Measurements from ENCODE around the gene CKB. TPM values are rescaled to one million over a fixed set of nuclear protein-coding genes. Genes with fewer than 3 reads are reported as not detected.

The CKB gene
- total and polyA plus RNA-seq, 4 donors, result 9.0 to 32.9 (median 20.4) TPM

GRCh38 chr14:103542605-103543088 lies 20.0 kb upstream of the CKB start:
- H3K4me1 ChIP-seq (ENCODE audit: control insufficient read depth in 4 of 4, insufficient read depth in 4 of 4, low read length in 3 of 4), result peaks cover 0 to 6% (median 0%) of the 10 kb centered on the region in 4 donors
- no peak overlapping the region for H3K27ac ChIP-seq (ENCODE audit: low read depth in 1 of 2, low read length in 2 of 2)
- no peaks in the 10 kb centered on the region for H3K9me3 ChIP-seq (ENCODE audit: control insufficient read depth in 4 of 4, low read length in 3 of 4)
- WGBS, result 29% methylated on average over 18 of the region's 18 CpGs
- DNase-seq (ENCODE audit: low spot score), result no peak
- H3K27me3 ChIP-seq (ENCODE audit: control insufficient read depth in 4 of 4, insufficient read depth in 4 of 4, low read length in 3 of 4), result no peaks in the 10 kb centered on the region
- no peak overlapping the region for H3K4me3 ChIP-seq (ENCODE audit: low read depth in 1 of 3, low read length in 3 of 3)
- TF ChIP-seq RAD21 (IDR thresholded peaks at IDR 0.05) (no peak), HNF4G (IDR thresholded peaks at IDR 0.05) (no peak), EGR1 (IDR thresholded peaks at IDR 0.05; ENCODE audit: low read depth in 2 of 2) (no peak), FOXA2 (IDR thresholded peaks at IDR 0.05) (no peak), NR2F2 (IDR thresholded peaks at IDR 0.05) (no peak), FOXA1 (IDR thresholded peaks at IDR 0.05) (no peak), TAF1 (conservative IDR thresholded peaks at IDR 0.05) (no peak), SP1 (IDR thresholded peaks at IDR 0.05) (no peak), GABPA (IDR thresholded peaks at IDR 0.05 in 1 of 2, conservative IDR thresholded peaks at IDR 0.05 in 1 of 2) (no peak), REST (IDR thresholded peaks at IDR 0.05) (no peak)
- TF ChIP-seq, protein P1, sequence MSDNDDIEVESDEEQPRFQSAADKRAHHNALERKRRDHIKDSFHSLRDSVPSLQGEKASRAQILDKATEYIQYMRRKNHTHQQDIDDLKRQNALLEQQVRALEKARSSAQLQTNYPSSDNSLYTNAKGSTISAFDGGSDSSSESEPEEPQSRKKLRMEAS (IDR thresholded peaks at IDR 0.05), result no peak
- TF ChIP-seq, protein P2, sequence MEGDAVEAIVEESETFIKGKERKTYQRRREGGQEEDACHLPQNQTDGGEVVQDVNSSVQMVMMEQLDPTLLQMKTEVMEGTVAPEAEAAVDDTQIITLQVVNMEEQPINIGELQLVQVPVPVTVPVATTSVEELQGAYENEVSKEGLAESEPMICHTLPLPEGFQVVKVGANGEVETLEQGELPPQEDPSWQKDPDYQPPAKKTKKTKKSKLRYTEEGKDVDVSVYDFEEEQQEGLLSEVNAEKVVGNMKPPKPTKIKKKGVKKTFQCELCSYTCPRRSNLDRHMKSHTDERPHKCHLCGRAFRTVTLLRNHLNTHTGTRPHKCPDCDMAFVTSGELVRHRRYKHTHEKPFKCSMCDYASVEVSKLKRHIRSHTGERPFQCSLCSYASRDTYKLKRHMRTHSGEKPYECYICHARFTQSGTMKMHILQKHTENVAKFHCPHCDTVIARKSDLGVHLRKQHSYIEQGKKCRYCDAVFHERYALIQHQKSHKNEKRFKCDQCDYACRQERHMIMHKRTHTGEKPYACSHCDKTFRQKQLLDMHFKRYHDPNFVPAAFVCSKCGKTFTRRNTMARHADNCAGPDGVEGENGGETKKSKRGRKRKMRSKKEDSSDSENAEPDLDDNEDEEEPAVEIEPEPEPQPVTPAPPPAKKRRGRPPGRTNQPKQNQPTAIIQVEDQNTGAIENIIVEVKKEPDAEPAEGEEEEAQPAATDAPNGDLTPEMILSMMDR (IDR thresholded peaks at IDR 0.05; ENCODE audit: low read depth, low read length, missing input control), result no peak
- TF ChIP-seq, protein P3, sequence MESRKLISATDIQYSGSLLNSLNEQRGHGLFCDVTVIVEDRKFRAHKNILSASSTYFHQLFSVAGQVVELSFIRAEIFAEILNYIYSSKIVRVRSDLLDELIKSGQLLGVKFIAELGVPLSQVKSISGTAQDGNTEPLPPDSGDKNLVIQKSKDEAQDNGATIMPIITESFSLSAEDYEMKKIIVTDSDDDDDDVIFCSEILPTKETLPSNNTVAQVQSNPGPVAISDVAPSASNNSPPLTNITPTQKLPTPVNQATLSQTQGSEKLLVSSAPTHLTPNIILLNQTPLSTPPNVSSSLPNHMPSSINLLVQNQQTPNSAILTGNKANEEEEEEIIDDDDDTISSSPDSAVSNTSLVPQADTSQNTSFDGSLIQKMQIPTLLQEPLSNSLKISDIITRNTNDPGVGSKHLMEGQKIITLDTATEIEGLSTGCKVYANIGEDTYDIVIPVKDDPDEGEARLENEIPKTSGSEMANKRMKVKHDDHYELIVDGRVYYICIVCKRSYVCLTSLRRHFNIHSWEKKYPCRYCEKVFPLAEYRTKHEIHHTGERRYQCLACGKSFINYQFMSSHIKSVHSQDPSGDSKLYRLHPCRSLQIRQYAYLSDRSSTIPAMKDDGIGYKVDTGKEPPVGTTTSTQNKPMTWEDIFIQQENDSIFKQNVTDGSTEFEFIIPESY (IDR thresholded peaks at IDR 0.05), result no peak
- H3K36me3 ChIP-seq (ENCODE audit: control insufficient read depth in 4 of 4, insufficient read depth in 3 of 4, low read depth in 1 of 4, low read length in 3 of 4), result no peaks in the 10 kb centered on the region
- H3K9ac ChIP-seq (ENCODE audit: low read depth in 1 of 2, low read length in 2 of 2), result no peak overlapping the region

GRCh38 chr14:103541709-103542604 lies 19.3 kb upstream of the CKB start:
- Histone ChIP-seq H3K9ac (ENCODE audit: low read depth in 1 of 2, low read length in 2 of 2) (no peak overlapping the region), H3K36me3 (ENCODE audit: control insufficient read depth in 4 of 4, insufficient read depth in 3 of 4, low read depth in 1 of 4, low read length in 3 of 4) (no peaks in the 10 kb centered on the region), H3K27ac (ENCODE audit: low read depth in 1 of 2, low read length in 2 of 2) (no peak overlapping the region), H3K4me1 (ENCODE audit: control insufficient read depth in 4 of 4, insufficient read depth in 4 of 4, low read length in 3 of 4) (peaks cover 0 to 6% (median 0%) of the 10 kb centered on the region in 4 donors), H3K27me3 (ENCODE audit: control insufficient read depth in 4 of 4, insufficient read depth in 4 of 4, low read length in 3 of 4) (no peaks in the 10 kb centered on the region), H3K9me3 (ENCODE audit: control insufficient read depth in 4 of 4, low read length in 3 of 4) (no peaks in the 10 kb centered on the region), H3K4me3 (ENCODE audit: low read depth in 1 of 3, low read length in 3 of 3) (no peak overlapping the region)
- TF ChIP-seq EGR1 (IDR thresholded peaks at IDR 0.05; ENCODE audit: low read depth in 2 of 2) (no peak), TAF1 (conservative IDR thresholded peaks at IDR 0.05) (no peak), RXRA (IDR thresholded peaks at IDR 0.05) (no peak), ATF3 (IDR thresholded peaks at IDR 0.05) (no peak)
- TF ChIP-seq, protein P3 (IDR thresholded peaks at IDR 0.05), result no peak
- WGBS, result 60% methylated on average over 33 of the region's 33 CpGs
- no peak for DNase-seq (ENCODE audit: low spot score)

Measured in liver (tissue), 9 donors.